Gastrocnemius medialis (tissue), 4 donors: Measurements from ENCODE around the gene NCOR2. TPM values are rescaled to one million over a fixed set of nuclear protein-coding genes. Genes with fewer than 3 reads are reported as not detected.
A peak's percentile ranks its signal among the peaks of the same experiment; 100 is the strongest.

ENCODE experiments used
- ATAC-seq, 2 donors: fragments of 150-250 bp; one replicate each; pipeline ENCODE4 v1.9.1; 2016
- DNase-seq, 2 donors: peaks; one replicate each; pipeline ENCODE4 v3.0.0-alpha.2; 2019
- H3K27ac ChIP-seq, 4 donors: fragments of 200-600 bp; sonication (generic); 1 replicate in 1 of 4; 2 replicates in 3 of 4; pipeline ENCODE4 v1.5.1; 2016 to 2018; ENCODE audit warnings: mild to moderate bottlenecking in 2 of 4, moderate library complexity in 1 of 4
- H3K27me3 ChIP-seq, 3 donors: fragments of 200-600 bp; sonication (generic) in 2 of 3; 1 replicate in 1 of 3; 2 replicates in 2 of 3; pipeline versions ENCODE4 v1.5.1 to v1.6.0; 2016 to 2019; ENCODE audit warnings: mild to moderate bottlenecking in 1 of 3, moderate library complexity in 1 of 3
- H3K36me3 ChIP-seq, 2 donors: fragments of 200-600 bp; sonication (generic) in 1 of 2; one replicate each; pipeline ENCODE4 v1.5.1; 2017 to 2018
- H3K4me1 ChIP-seq, 2 donors: fragments of 200-600 bp; sonication (generic) in 1 of 2; one replicate each; pipeline ENCODE4 v1.5.1; 2016 to 2017; ENCODE audit warnings: mild to moderate bottlenecking in 2 of 2
- H3K4me3 ChIP-seq, 4 donors: fragments of 200-600 bp; sonication (generic) in 3 of 4; 1 replicate in 1 of 4; 2 replicates in 3 of 4; pipeline ENCODE4 v1.5.1; 2016 to 2019; ENCODE audit warnings: mild to moderate bottlenecking in 2 of 4
- H3K9me3 ChIP-seq, 3 donors: fragments of 200-600 bp; sonication (generic) in 2 of 3; 1 replicate in 1 of 3; 2 replicates in 2 of 3; pipeline ENCODE4 v1.5.1; 2016 to 2019
- CTCF ChIP-seq, 5 experiments: fragments of 450-650 bp in 3 of 5; fragments of 200-600 bp in 2 of 5; sonication (generic) in 2 of 5; IDR thresholded peaks in 4 of 5; conservative IDR thresholded peaks in 1 of 5; 1 replicate in 4 of 5; 2 replicates in 1 of 5; pipeline ENCODE4 v1.5.1; 2016 to 2019; ENCODE audit warnings: antibody characterized with exemption in 5 of 5, mild to moderate bottlenecking in 3 of 5, moderate library complexity in 3 of 5
- POLR2A ChIP-seq, 2 donors: fragments of 450-650 bp; IDR thresholded peaks; one replicate each; pipeline ENCODE4 v1.6.1; 2017; ENCODE audit warnings: antibody characterized with exemption in 2 of 2, mild to moderate bottlenecking in 2 of 2, moderate library complexity in 2 of 2
- in situ Hi-C, 4 donors: fragments of 200-750 bp; cut with MboI; loops; one replicate each; pipeline versions ENCODE4 v1.15.0 to v1.8.0; 2017; ENCODE audit warnings: low sequenced_read_pairs in 4 of 4
- intact Hi-C: fragments of 100-400 bp; cut with DNase I; formaldehyde crosslinking; loops from one replicate; pipeline ENCODE4 v1.15.1; 2023; ENCODE audit warnings: low total_unique reads
- total RNA-seq, 4 donors: library from RNA; depleted of rRNA; stranded (reverse); fragments of >200 nt; gene quantifications; one replicate each; pipeline versions ENCODE4 v1.1.0 to v1.2.3, GENCODE V29; 2016

Gene NCOR2
- total RNA-seq, 4 donors from 2014 or later = 37.7 to 123 (median 105) TPM

- peaks cover 48 to 56% of the 10 kb centered on the region in 2 donors for H3K4me1 ChIP-seq
- H3K27ac ChIP-seq = peak overlapping the region in 3 of 4 donors; percentile 44 to 71 (median 57)
- intact Hi-C loops (no loop called here), in situ Hi-C loops (no loop called here)
- peak overlapping the region in 3 of 4 donors; percentile 4 to 33 (median 7) for H3K4me3 ChIP-seq
- DNase-seq = peak; percentile 75 to 76
- H3K27me3 ChIP-seq = no peaks in the 10 kb centered on the region
- H3K9me3 ChIP-seq = no peaks in the 10 kb centered on the region
- H3K36me3 ChIP-seq = no peaks in the 10 kb centered on the region
- no peak for TF ChIP-seq CTCF (IDR thresholded peaks at IDR 0.05 in 4 of 5, conservative IDR thresholded peaks at IDR 0.05 in 1 of 5)
- peak; percentile 40 to 53 for TF ChIP-seq POLR2A (IDR thresholded peaks at IDR 0.05)
- ATAC-seq = peak; percentile 83 to 89
These were observed 18.5 kb downstream of the NCOR2 start for GRCh38 chr12:124548854-124549378.

GRCh38 chr12:124547626-124548025, 19.8 kb downstream of the NCOR2 start:
- no peak overlapping the region for H3K27ac ChIP-seq
- H3K36me3 ChIP-seq = no peaks in the 10 kb centered on the region
- ATAC-seq = no peak
- no peak for DNase-seq
- no peaks in the 10 kb centered on the region for H3K9me3 ChIP-seq
- H3K4me1 ChIP-seq = peaks cover 51 to 67% of the 10 kb centered on the region in 2 donors
- no peak overlapping the region for H3K4me3 ChIP-seq
- in situ Hi-C loops (no loop called here), intact Hi-C loops (no loop called here)
- TF ChIP-seq CTCF (IDR thresholded peaks at IDR 0.05 in 4 of 5, conservative IDR thresholded peaks at IDR 0.05 in 1 of 5) = no peak
- no peak for TF ChIP-seq POLR2A (IDR thresholded peaks at IDR 0.05)
- no peaks in the 10 kb centered on the region for H3K27me3 ChIP-seq

DNA sequence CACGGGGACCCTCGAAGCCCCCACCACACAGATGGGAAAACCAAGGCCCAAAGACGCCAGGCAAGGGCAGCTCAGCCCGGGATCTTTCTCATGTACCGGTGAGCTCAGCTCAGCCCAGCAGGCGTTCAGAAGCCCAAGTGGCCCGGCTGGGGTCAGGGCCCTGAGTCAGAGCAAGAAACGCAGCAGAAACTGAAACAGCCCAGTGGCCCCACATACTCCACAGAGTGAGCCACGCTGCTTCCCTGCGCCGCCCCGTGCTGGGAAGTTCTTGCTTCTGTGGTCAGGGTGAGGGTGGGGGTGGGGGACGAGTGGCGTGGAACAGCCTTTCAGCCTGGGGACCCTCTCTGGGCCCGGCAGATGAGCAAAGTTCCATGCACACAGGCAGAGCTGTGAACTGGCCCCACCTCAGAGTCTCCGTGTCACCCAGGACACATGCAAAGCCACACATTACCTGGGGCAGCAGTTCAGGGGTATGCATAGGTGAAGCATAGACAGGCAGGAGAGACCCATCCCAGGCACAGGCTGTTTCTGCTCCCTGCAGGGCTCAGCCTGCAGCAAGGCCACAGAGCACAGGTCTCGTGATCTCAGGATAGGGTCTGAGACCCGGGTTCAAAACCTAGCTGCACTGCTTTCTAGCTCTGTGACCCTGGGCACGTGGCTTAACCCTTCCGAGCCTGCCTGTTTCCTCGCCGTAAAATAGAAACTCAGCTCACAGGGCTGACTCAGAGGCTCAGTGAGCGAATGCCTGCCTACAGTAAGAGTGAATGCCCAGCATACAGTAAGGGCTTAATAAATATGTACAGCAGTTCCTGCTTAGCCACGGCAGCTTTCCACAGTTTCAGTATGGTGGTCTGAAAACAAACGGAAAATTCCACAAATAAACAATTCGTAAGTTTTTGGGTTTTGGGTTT, 21.6 kb downstream of the NCOR2 start:
- TF ChIP-seq POLR2A (IDR thresholded peaks at IDR 0.05) (no peak), CTCF (IDR thresholded peaks at IDR 0.05 in 4 of 5, conservative IDR thresholded peaks at IDR 0.05 in 1 of 5) (no peak)
- in situ Hi-C loops = no loop called here

DNA sequence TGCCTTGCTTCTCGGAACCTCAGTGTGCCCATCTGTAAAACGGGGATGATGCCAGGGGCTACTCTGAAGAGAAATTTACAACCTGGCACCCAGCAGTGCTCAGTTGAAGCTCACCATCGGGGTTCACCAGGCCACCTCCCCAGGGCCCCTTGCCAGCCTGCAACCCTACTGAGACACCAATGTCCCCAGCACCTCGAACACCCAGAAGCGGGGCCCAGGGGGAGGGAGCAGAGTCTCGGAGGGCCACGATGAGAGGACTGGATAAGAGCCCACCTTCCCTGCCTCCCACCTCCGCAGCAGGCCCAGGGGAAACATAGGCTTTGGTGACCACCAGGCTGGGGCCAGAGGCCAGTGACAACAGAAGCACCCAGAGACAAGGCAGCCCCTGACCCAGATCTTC, 22.4 kb downstream of the NCOR2 start:
- ATAC-seq = no peak
- no peak overlapping the region for H3K4me3 ChIP-seq
- DNase-seq = no peak
- H3K27me3 ChIP-seq = no peaks in the 10 kb centered on the region
- H3K27ac ChIP-seq = no peak overlapping the region
- H3K9me3 ChIP-seq = no peaks in the 10 kb centered on the region
- no peaks in the 10 kb centered on the region for H3K36me3 ChIP-seq
- in situ Hi-C loops = no loop called here
- intact Hi-C loops = no loop called here
- H3K4me1 ChIP-seq = peaks cover 36 to 53% of the 10 kb centered on the region in 2 donors
- TF ChIP-seq CTCF (IDR thresholded peaks at IDR 0.05 in 4 of 5, conservative IDR thresholded peaks at IDR 0.05 in 1 of 5) = no peak
- TF ChIP-seq POLR2A (IDR thresholded peaks at IDR 0.05) = no peak

More for the DNA sequence above, 21.6 kb downstream of the NCOR2 start:
- H3K36me3 ChIP-seq = no peaks in the 10 kb centered on the region
- no peak overlapping the region for H3K27ac ChIP-seq
- peaks cover 43 to 59% of the 10 kb centered on the region in 2 donors for H3K4me1 ChIP-seq
- intact Hi-C loops = no loop called here
- no peak overlapping the region for H3K4me3 ChIP-seq
- DNase-seq = no peak
- H3K9me3 ChIP-seq = no peaks in the 10 kb centered on the region
- ATAC-seq = no peak
- H3K27me3 ChIP-seq = no peaks in the 10 kb centered on the region
